ENCODE data around the gene RPS10. TPM values are rescaled to one million over a fixed set of nuclear protein-coding genes. Genes with fewer than 3 reads are reported as not detected.
A peak's percentile ranks its signal among the peaks of the same experiment; 100 is the strongest.
"Not testable (repeated sequence)": the region's sequence is repeated elsewhere in the genome, so short reads cannot be mapped to it uniquely, and the experiment has no call there.

RPS10 gene
- total and polyA plus RNA-seq, 4 experiments from 2014 or later: 1,588 to 2,757 (median 2,185) TPM

DNA sequence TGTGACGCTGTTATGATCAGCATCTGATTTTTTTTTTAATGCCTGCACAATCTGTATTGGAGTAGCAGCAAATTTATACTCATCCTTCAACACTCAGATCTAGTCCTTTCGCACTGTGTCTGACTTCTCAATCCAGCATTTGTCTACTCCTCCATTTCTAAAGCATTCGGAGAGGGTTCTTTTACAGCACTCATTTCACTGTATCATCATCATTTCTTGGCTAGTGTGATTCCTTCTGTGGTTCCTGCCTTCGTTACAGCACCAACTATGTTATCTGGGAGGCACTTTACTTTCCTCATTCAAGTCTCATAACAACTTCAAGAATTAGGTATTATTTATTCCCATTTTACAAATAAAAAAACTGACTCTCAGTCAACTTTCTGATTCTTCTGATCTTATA lies 51.4 kb downstream of the RPS10 start:
- Mint-ChIP-seq H3K9me3 (no peaks in the 10 kb centered on the region), H3K4me1 (peaks cover 7 to 33% (median 13%) of the 10 kb centered on the region in 4 donors), H3K36me3 (peaks cover 0 to 4% of the 10 kb centered on the region in 2 donors), H3K27me3 (no peaks in the 10 kb centered on the region), H3K4me3 (no peak overlapping the region), H3K27ac (no peak overlapping the region)
- ChIA-PET POLR2A (ENCODE audit: partially characterized antibody) (no interaction called here), CTCF (ENCODE audit: partially characterized antibody) (no interaction called here)
- no peaks in the 10 kb centered on the region for H3K36me3 ChIP-seq (ENCODE audit: insufficient read depth, low read length)
- H3K9me3 ChIP-seq (ENCODE audit: control insufficient read depth in 1 of 2, low read length in 2 of 2): no peaks in the 10 kb centered on the region
- intact Hi-C loops (cut with micrococcal nuclease): no loop called here
- no peak overlapping the region for H3K27ac ChIP-seq (ENCODE audit: low read depth, low read length)
- no peaks in the 10 kb centered on the region for H3K27me3 ChIP-seq (ENCODE audit: insufficient read depth, low read length)
- no peak for DNase-seq
- H3K4me3 ChIP-seq (ENCODE audit: low read length in 2 of 2): no peak overlapping the region
- peaks cover 8% of the 10 kb centered on the region for H3K4me1 ChIP-seq (ENCODE audit: insufficient read depth, low read length)

DNA sequence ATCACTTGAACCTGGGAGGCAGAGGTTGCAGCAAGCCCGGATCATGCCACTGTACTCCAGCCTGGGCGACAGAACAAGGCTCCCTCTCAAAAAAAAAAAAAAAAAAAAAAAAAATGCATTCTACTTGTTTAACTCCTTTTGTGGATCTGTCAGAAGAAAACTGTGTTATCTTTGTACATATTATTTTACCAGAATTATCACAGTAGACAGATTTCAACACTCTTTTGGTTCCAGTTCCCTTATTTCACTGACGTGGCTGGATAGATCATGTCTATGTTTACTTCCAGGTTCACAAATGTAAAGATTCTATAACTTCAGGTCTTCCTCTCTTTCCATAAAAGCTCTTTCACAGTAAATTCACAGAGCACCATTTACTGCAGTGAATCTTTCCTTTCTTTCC lies 51.8 kb downstream of the RPS10 start:
- peaks cover 9 to 38% (median 16%) of the 10 kb centered on the region in 4 donors for H3K4me1 Mint-ChIP-seq
- no peak for DNase-seq
- H3K36me3 ChIP-seq (ENCODE audit: insufficient read depth, low read length): no peaks in the 10 kb centered on the region
- CTCF ChIA-PET (ENCODE audit: partially characterized antibody): no interaction called here
- intact Hi-C loops (cut with micrococcal nuclease): no loop called here
- POLR2A ChIA-PET (ENCODE audit: partially characterized antibody): no interaction called here
- H3K27me3 ChIP-seq (ENCODE audit: insufficient read depth, low read length): no peaks in the 10 kb centered on the region
- H3K4me3 Mint-ChIP-seq: no peak overlapping the region
- no peak overlapping the region for H3K4me3 ChIP-seq (ENCODE audit: low read length in 2 of 2)
- H3K4me1 ChIP-seq (ENCODE audit: insufficient read depth, low read length): peaks cover 8% of the 10 kb centered on the region
- H3K27ac Mint-ChIP-seq: no peak overlapping the region
- peaks cover 0 to 4% of the 10 kb centered on the region in 2 donors for H3K36me3 Mint-ChIP-seq
- H3K9me3 ChIP-seq (ENCODE audit: control insufficient read depth in 1 of 2, low read length in 2 of 2): no peaks in the 10 kb centered on the region
- no peaks in the 10 kb centered on the region for H3K9me3 Mint-ChIP-seq
- H3K27me3 Mint-ChIP-seq: no peaks in the 10 kb centered on the region
- no peak overlapping the region for H3K27ac ChIP-seq (ENCODE audit: low read depth, low read length)

DNA sequence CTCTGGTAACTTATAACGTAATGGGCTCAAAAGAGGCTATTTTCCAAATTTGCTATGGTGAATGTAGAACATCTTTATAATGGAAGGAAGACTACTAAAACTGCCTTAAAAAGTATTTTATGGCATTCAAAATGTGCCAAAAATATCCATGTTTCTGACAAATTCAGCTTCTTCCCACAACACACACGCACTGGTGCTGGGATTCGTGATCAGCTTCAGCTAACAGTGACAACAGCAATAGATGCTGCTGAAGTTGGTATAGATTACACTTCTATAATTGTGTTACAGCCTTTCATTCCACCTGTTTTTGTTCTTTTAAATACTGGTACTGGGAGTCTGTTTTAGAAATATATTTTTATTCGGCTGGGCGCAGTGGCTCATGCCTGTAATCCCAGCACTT lies 52.4 kb downstream of the RPS10 start:
- POLR2A ChIA-PET (ENCODE audit: partially characterized antibody): no interaction called here
- no peaks in the 10 kb centered on the region for H3K36me3 ChIP-seq (ENCODE audit: insufficient read depth, low read length)
- no peak overlapping the region for H3K4me3 Mint-ChIP-seq

DNA sequence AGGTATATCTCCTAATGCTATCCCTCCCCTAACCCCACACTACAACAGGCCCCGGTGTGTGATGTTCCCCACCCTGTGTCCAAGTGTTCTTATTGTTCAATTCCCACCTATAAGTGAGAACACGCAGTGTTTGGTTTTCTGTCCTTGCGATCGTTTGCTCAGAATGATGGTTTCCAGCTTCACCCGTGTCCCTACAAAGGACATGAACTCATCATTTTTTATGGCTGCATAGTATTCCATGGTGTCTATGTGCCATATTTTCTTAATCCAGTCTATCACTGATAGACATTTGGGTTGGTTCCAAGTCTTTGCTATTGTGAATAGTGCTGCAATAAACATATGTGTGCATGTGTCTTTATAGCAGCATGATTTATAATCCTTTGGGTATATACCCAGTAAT lies 54.0 kb downstream of the RPS10 start:
- CTCF ChIA-PET (ENCODE audit: partially characterized antibody); H3K27me3 Mint-ChIP-seq; H3K9me3 ChIP-seq (ENCODE audit: control insufficient read depth in 1 of 2, low read length in 2 of 2); H3K36me3 Mint-ChIP-seq; intact Hi-C loops (cut with micrococcal nuclease); H3K4me3 ChIP-seq (ENCODE audit: low read length in 2 of 2); DNase-seq; POLR2A ChIA-PET (ENCODE audit: partially characterized antibody); H3K4me1 ChIP-seq (ENCODE audit: insufficient read depth, low read length); H3K4me3 Mint-ChIP-seq; H3K27ac ChIP-seq (ENCODE audit: low read depth, low read length); H3K9me3 Mint-ChIP-seq; H3K27ac Mint-ChIP-seq; H3K27me3 ChIP-seq (ENCODE audit: insufficient read depth, low read length); H3K36me3 ChIP-seq (ENCODE audit: insufficient read depth, low read length): not testable (repeated sequence)
- peaks cover 11 to 38% (median 18%) of the 10 kb centered on the region in 4 donors for H3K4me1 Mint-ChIP-seq

More for the DNA sequence above, 52.4 kb downstream of the RPS10 start:
- H3K27me3 Mint-ChIP-seq: no peaks in the 10 kb centered on the region
- peaks cover 6 to 35% (median 16%) of the 10 kb centered on the region in 4 donors for H3K4me1 Mint-ChIP-seq
- no peak for DNase-seq
- Histone ChIP-seq H3K4me1 (ENCODE audit: insufficient read depth, low read length) (peaks cover 8% of the 10 kb centered on the region), H3K27ac (ENCODE audit: low read depth, low read length) (no peak overlapping the region), H3K4me3 (ENCODE audit: low read length in 2 of 2) (no peak overlapping the region), H3K9me3 (ENCODE audit: control insufficient read depth in 1 of 2, low read length in 2 of 2) (no peaks in the 10 kb centered on the region), H3K27me3 (ENCODE audit: insufficient read depth, low read length) (no peaks in the 10 kb centered on the region)
- intact Hi-C loops (cut with micrococcal nuclease): no loop called here
- H3K36me3 Mint-ChIP-seq: peaks cover 0 to 4% of the 10 kb centered on the region in 2 donors
- H3K27ac Mint-ChIP-seq: no peak overlapping the region
- no peaks in the 10 kb centered on the region for H3K9me3 Mint-ChIP-seq
- CTCF ChIA-PET (ENCODE audit: partially characterized antibody): no interaction called here

DNA sequence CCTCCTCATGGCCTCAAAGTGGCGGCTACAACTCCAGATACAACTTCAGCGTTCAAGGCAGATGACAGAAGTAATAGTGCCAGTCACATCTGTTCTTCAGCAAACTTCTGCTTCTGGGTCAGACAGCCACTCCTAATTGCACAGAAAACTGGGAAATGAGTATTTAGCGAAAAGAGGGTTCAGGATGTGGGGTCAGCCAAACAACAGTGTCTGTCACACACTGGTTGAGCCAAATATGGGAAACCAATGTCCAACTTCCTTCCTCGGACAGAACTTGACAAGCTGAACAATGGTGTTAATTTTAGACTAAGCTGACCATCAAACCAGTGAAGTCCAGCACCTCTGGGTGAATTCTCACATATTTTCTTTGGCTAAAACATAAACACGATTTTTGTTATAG lies 55.5 kb downstream of the RPS10 start:
- H3K4me3 ChIP-seq (ENCODE audit: low read length in 2 of 2): no peak overlapping the region
- peak overlapping the region in 3 of 7 donors; percentile 19 to 56 (median 29) for H3K27ac Mint-ChIP-seq
- H3K27ac ChIP-seq (ENCODE audit: low read depth, low read length): no peak overlapping the region
- no peaks in the 10 kb centered on the region for H3K27me3 Mint-ChIP-seq
- H3K36me3 Mint-ChIP-seq: peaks cover 0 to 4% of the 10 kb centered on the region in 2 donors
- ChIA-PET CTCF (ENCODE audit: partially characterized antibody) (no interaction called here), POLR2A (ENCODE audit: partially characterized antibody) (no interaction called here)
- no peaks in the 10 kb centered on the region for H3K9me3 ChIP-seq (ENCODE audit: control insufficient read depth in 1 of 2, low read length in 2 of 2)
- no peaks in the 10 kb centered on the region for H3K36me3 ChIP-seq (ENCODE audit: insufficient read depth, low read length)
- no peaks in the 10 kb centered on the region for H3K4me1 ChIP-seq (ENCODE audit: insufficient read depth, low read length)
- H3K9me3 Mint-ChIP-seq: no peaks in the 10 kb centered on the region
- H3K4me3 Mint-ChIP-seq: no peak overlapping the region
- peaks cover 12 to 40% (median 20%) of the 10 kb centered on the region in 4 donors for H3K4me1 Mint-ChIP-seq
- DNase-seq: no peak
- no peaks in the 10 kb centered on the region for H3K27me3 ChIP-seq (ENCODE audit: insufficient read depth, low read length)
- intact Hi-C loops (cut with micrococcal nuclease): no loop called here

DNA sequence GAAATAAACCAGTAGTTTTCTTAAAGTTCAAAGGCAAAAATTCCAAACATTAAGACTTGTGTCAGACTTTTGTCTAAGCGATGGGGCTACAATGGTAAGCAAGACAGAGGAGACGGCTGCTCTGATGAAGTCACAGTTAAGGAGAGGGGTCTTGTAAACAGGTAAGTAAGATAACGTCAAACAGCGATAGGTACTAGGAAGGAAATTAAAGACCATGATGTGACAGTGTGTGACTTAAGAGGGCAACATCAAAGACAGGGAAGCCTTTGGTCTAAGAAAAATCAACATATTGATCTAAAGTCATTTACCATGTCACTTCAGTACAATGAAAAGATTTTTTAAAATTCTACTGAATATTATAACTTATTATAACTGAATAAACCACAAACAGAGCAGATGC lies 56.5 kb downstream of the RPS10 start:
- no peaks in the 10 kb centered on the region for H3K36me3 ChIP-seq (ENCODE audit: insufficient read depth, low read length)
- no peaks in the 10 kb centered on the region for H3K27me3 ChIP-seq (ENCODE audit: insufficient read depth, low read length)
- H3K36me3 Mint-ChIP-seq: peaks cover 0 to 4% of the 10 kb centered on the region in 2 donors
- H3K4me1 Mint-ChIP-seq: peaks cover 14 to 44% (median 22%) of the 10 kb centered on the region in 4 donors
- DNase-seq: no peak
- CTCF ChIA-PET (ENCODE audit: partially characterized antibody): interaction anchor here (1.4 kb wide), 1 partner anchor 11 kb away, joined by 3 read pairs; no protein-coding TSS in a partner anchor
- H3K27ac ChIP-seq (ENCODE audit: low read depth, low read length): no peak overlapping the region
- no peaks in the 10 kb centered on the region for H3K27me3 Mint-ChIP-seq
- H3K4me3 Mint-ChIP-seq: no peak overlapping the region
- no peaks in the 10 kb centered on the region for H3K4me1 ChIP-seq (ENCODE audit: insufficient read depth, low read length)
- no peak overlapping the region for H3K4me3 ChIP-seq (ENCODE audit: low read length in 2 of 2)
- H3K9me3 Mint-ChIP-seq: no peaks in the 10 kb centered on the region
- peak overlapping the region in 1 of 7 donors; percentile 8 for H3K27ac Mint-ChIP-seq
- no peaks in the 10 kb centered on the region for H3K9me3 ChIP-seq (ENCODE audit: control insufficient read depth in 1 of 2, low read length in 2 of 2)
- POLR2A ChIA-PET (ENCODE audit: partially characterized antibody): no interaction called here
- intact Hi-C loops (cut with micrococcal nuclease): no loop called here

Other genes starting within 250 kb of the RPS10 start
- 10 to 100 TPM; 74.7 to 77.5 TPM for gene HMGA1, start 189.2 kb downstream of the RPS10 start, total RNA-seq
- 10 to 100 TPM; 25.4 to 40.8 TPM for gene HMGA1, start 189.2 kb downstream of the RPS10 start, polyA plus RNA-seq
- gene SMIM29, start 177.1 kb downstream of the RPS10 start, total RNA-seq: 10 to 100 TPM; 29.7 to 30.1 TPM
- gene SMIM29, start 177.1 kb downstream of the RPS10 start, polyA plus RNA-seq: 10 to 100 TPM; 51.5 to 66.5 TPM
- 10 to 100 TPM; 25.9 TPM for gene NUDT3, start 33.4 kb downstream of the RPS10 start, total RNA-seq
- gene NUDT3, start 33.4 kb downstream of the RPS10 start, polyA plus RNA-seq: 10 to 100 TPM in 1 of 2 donors, 1 to 10 TPM in 1; 7.0 to 10.2 TPM
- gene PACSIN1, start 40.0 kb upstream of the RPS10 start, total RNA-seq: 1 to 10 TPM; 2.0 to 2.3 TPM
- gene PACSIN1, start 40.0 kb upstream of the RPS10 start, polyA plus RNA-seq: under 1 TPM in 1 of 2 donors, not detected in 1; 0.92 TPM
- gene SPDEF, start 130.3 kb upstream of the RPS10 start, total RNA-seq: not detected
- not detected for gene SPDEF, start 130.3 kb upstream of the RPS10 start, polyA plus RNA-seq

Data from CD4-positive, alpha-beta memory T cell (primary cell).